ENCODE results near the gene DISP2. TPM values are rescaled to one million over a fixed set of nuclear protein-coding genes. Genes with fewer than 3 reads are reported as not detected.
A peak's percentile ranks its signal among the peaks of the same experiment; 100 is the strongest.

Gene DISP2
- total RNA-seq, 1 donor: 0.36 TPM

- H3K27ac ChIP-seq (ENCODE audit: low read depth, low read length): peak overlapping the region; percentile 82
- H2AFZ ChIP-seq (ENCODE audit: low read length): no peak overlapping the region
Observed at GRCh38 chr15:40334541-40334940, 23.5 kb upstream of the DISP2 start.

DNA sequence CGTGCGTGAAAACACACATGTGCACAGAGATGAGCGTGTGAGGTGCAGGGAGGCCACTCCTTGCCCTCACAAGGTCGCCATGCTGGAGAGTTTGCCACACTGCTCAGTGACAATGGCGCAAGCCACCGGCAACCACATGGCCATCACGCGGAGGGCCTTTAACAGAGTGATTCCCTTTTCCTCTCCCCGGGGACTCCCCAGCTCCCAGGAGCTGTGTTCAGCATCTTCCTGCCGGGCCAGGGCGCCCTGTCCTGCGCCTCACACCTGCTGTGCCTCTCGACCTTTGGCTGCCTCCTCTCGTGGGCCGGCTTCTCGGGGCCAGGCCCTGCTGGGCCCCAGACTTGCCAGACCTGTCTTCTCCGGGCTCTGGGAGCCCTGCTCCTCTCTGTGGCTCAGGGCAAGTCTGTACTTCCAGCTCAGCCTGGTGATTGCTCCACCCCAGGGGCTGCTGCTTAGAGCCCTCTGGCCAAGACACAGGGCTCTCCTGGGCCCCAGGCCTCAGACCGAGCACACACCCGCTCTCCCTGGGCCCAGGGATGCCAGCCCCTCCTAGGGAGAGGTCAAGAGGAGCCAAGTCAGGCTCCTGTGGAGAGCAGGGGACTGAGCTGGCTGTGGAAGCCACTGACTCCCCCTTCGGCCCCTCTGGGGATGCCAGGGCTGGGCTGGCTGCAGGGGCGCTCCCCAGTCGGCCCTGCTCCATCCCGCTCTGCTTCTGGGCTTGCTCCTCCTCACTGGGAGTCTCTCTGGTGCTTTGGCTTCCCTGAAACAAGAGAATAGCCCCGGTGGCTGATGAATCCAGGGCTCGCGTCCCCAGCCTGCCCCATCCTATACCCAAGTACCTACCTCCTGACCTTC lies 22.9 kb upstream of the DISP2 start:
- no peak overlapping the region for H3K4me2 ChIP-seq (ENCODE audit: insufficient read depth, low read length)
- H2AFZ ChIP-seq (ENCODE audit: low read length): no peak overlapping the region
- H3K27me3 ChIP-seq (ENCODE audit: insufficient read depth, low read length): no peaks in the 10 kb centered on the region
- H3K27ac ChIP-seq (ENCODE audit: low read depth, low read length): peak overlapping the region; percentile 82
- H3K9me3 ChIP-seq (ENCODE audit: low read depth, low read length): no peaks in the 10 kb centered on the region
- peaks cover 25% of the 10 kb centered on the region for H3K79me2 ChIP-seq (ENCODE audit: insufficient read depth, low read length)
- H3K4me3 ChIP-seq (ENCODE audit: insufficient read depth, low read length): no peak overlapping the region
- TF ChIP-seq, protein P1, sequence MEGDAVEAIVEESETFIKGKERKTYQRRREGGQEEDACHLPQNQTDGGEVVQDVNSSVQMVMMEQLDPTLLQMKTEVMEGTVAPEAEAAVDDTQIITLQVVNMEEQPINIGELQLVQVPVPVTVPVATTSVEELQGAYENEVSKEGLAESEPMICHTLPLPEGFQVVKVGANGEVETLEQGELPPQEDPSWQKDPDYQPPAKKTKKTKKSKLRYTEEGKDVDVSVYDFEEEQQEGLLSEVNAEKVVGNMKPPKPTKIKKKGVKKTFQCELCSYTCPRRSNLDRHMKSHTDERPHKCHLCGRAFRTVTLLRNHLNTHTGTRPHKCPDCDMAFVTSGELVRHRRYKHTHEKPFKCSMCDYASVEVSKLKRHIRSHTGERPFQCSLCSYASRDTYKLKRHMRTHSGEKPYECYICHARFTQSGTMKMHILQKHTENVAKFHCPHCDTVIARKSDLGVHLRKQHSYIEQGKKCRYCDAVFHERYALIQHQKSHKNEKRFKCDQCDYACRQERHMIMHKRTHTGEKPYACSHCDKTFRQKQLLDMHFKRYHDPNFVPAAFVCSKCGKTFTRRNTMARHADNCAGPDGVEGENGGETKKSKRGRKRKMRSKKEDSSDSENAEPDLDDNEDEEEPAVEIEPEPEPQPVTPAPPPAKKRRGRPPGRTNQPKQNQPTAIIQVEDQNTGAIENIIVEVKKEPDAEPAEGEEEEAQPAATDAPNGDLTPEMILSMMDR (IDR thresholded peaks at IDR 0.05; ENCODE audit: extremely low read depth, low read depth, low read length): no peak
- H3K4me1 ChIP-seq (ENCODE audit: insufficient read depth, low read length): peaks cover 55% of the 10 kb centered on the region
- H3K36me3 ChIP-seq (ENCODE audit: insufficient read depth, low read length): peaks cover 14% of the 10 kb centered on the region
- no peaks in the 10 kb centered on the region for H4K20me1 ChIP-seq (ENCODE audit: insufficient read depth, low read length)
- peak; percentile 81 for DNase-seq (ENCODE audit: insufficient read length, low spot score, missing footprints)

More at GRCh38 chr15:40334541-40334940, 23.5 kb upstream of the DISP2 start:
- TF ChIP-seq, protein P1 (IDR thresholded peaks at IDR 0.05; ENCODE audit: extremely low read depth, low read depth, low read length): no peak
- Histone ChIP-seq H3K27me3 (ENCODE audit: insufficient read depth, low read length) (no peaks in the 10 kb centered on the region), H3K4me3 (ENCODE audit: insufficient read depth, low read length) (no peak overlapping the region), H3K4me1 (ENCODE audit: insufficient read depth, low read length) (peaks cover 55% of the 10 kb centered on the region), H3K9me3 (ENCODE audit: low read depth, low read length) (no peaks in the 10 kb centered on the region), H3K4me2 (ENCODE audit: insufficient read depth, low read length) (no peak overlapping the region), H3K36me3 (ENCODE audit: insufficient read depth, low read length) (peaks cover 14% of the 10 kb centered on the region), H4K20me1 (ENCODE audit: insufficient read depth, low read length) (no peaks in the 10 kb centered on the region), H3K79me2 (ENCODE audit: insufficient read depth, low read length) (peaks cover 20% of the 10 kb centered on the region)
- peak; percentile 84 for DNase-seq (ENCODE audit: insufficient read length, low spot score, missing footprints)

DNA sequence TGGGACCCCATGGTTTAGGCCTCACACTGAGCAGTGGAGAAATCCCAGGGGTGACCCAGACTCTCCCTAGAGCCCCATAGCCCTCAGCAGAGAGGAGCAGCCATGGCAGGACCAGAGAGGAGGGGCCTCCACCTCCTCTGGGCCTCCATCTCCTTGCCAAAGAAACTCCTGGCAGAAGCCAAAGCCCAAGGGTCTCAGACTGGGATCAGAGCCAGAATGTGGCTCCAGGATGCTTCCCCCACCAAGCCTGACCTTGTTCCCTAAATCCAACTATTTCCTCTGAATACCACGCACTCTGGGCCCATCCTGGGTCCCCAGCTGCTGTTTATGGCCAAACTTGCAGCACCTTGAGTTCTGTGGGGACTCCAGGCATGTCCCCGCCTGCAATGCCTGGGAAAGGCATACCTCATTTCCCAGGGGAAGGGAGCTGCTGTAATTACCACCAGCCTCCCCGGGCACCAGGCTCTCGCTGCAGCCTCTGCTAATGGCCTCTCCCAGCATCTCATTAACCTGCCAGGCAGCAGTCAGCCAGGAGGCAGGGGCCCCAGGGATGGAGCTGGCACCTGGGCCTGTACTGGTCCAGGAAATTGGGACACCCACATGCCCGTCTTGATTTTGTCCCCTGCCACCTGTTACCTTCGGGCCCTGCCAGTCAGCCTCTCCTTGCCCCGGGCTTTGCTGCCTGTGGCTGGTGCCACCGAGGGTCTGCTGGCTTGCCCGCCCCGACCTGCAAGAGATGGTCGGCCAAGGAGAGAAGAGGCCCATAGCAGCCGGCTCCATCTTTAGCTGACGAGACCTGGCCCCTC lies 21.9 kb upstream of the DISP2 start:
- peak; percentile 73 for DNase-seq (ENCODE audit: insufficient read length, low spot score, missing footprints)
- Histone ChIP-seq H4K20me1 (ENCODE audit: insufficient read depth, low read length) (no peaks in the 10 kb centered on the region), H3K4me1 (ENCODE audit: insufficient read depth, low read length) (peaks cover 60% of the 10 kb centered on the region), H2AFZ (ENCODE audit: low read length) (no peak overlapping the region), H3K36me3 (ENCODE audit: insufficient read depth, low read length) (peaks cover 14% of the 10 kb centered on the region), H3K27ac (ENCODE audit: low read depth, low read length) (peak overlapping the region; percentile 23), H3K4me2 (ENCODE audit: insufficient read depth, low read length) (no peak overlapping the region), H3K27me3 (ENCODE audit: insufficient read depth, low read length) (no peaks in the 10 kb centered on the region), H3K79me2 (ENCODE audit: insufficient read depth, low read length) (peaks cover 25% of the 10 kb centered on the region), H3K4me3 (ENCODE audit: insufficient read depth, low read length) (no peak overlapping the region), H3K9me3 (ENCODE audit: low read depth, low read length) (no peaks in the 10 kb centered on the region)
- TF ChIP-seq, protein P1 (IDR thresholded peaks at IDR 0.05; ENCODE audit: extremely low read depth, low read depth, low read length): no peak

DNA sequence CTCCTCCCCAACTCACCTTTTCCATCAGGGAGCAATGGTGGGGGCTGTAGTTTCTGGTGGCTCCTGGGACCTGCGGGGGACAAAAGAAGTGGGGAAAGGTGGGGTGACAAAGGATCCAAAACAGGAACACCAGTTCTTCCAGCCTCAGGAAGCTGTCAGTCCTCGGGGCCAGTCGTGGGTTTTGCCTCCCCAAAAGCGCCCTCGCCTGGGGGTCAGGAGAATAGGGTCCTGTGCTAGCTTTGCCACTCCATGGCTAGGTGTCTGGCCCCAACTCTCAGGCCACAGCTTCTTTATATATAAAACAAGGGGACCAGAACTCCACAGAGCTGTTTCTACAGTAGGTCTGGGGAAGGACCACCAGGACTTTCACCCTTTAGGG lies 21.3 kb upstream of the DISP2 start:
- Histone ChIP-seq H4K20me1 (ENCODE audit: insufficient read depth, low read length) (no peaks in the 10 kb centered on the region), H3K27me3 (ENCODE audit: insufficient read depth, low read length) (no peaks in the 10 kb centered on the region), H3K27ac (ENCODE audit: low read depth, low read length) (peak overlapping the region; percentile 23), H3K4me2 (ENCODE audit: insufficient read depth, low read length) (no peak overlapping the region), H3K9me3 (ENCODE audit: low read depth, low read length) (no peaks in the 10 kb centered on the region), H2AFZ (ENCODE audit: low read length) (no peak overlapping the region), H3K4me3 (ENCODE audit: insufficient read depth, low read length) (no peak overlapping the region), H3K36me3 (ENCODE audit: insufficient read depth, low read length) (peaks cover 14% of the 10 kb centered on the region), H3K79me2 (ENCODE audit: insufficient read depth, low read length) (peaks cover 25% of the 10 kb centered on the region), H3K4me1 (ENCODE audit: insufficient read depth, low read length) (peaks cover 66% of the 10 kb centered on the region)
- peak; percentile 50 for DNase-seq (ENCODE audit: insufficient read length, low spot score, missing footprints)
- TF ChIP-seq, protein P1 (IDR thresholded peaks at IDR 0.05; ENCODE audit: extremely low read depth, low read depth, low read length): no peak
